EL (cell line): ENCODE data around the gene APOBEC3G.

Source experiments
- DNase-seq: peaks from one replicate; pipeline ENCODE4 v3.0.0-alpha.2; 2016

The APOBEC3G gene

GRCh38 chr22:39128508-39128907, 51.4 kb downstream of the APOBEC3G start:
- no peak for DNase-seq

GRCh38 chr22:39129081-39129480, 52.0 kb downstream of the APOBEC3G start:
- DNase-seq: no peak

GRCh38 chr22:39129746-39130145, 52.7 kb downstream of the APOBEC3G start:
- DNase-seq: no peak

GRCh38 chr22:39130152-39130704, 53.2 kb downstream of the APOBEC3G start:
- no peak for DNase-seq

- DNase-seq: peak; percentile 14
Measured at GRCh38 chr22:39130892-39131855, 54.1 kb downstream of the APOBEC3G start.

- no peak for DNase-seq
Measured at GRCh38 chr22:39132281-39132680, 55.2 kb downstream of the APOBEC3G start.

- no peak for DNase-seq
Measured at GRCh38 chr22:39132871-39133524, 55.9 kb downstream of the APOBEC3G start.

GRCh38 chr22:39133871-39134270, 56.8 kb downstream of the APOBEC3G start:
- no peak for DNase-seq

GRCh38 chr22:39134366-39135091, 57.5 kb downstream of the APOBEC3G start:
- no peak for DNase-seq

GRCh38 chr22:39135092-39135896, 58.2 kb downstream of the APOBEC3G start:
- DNase-seq: peak; percentile 48

GRCh38 chr22:39136317-39136716, 59.2 kb downstream of the APOBEC3G start:
- no peak for DNase-seq
